ENCODE data around the gene PPP1R7. TPM values are rescaled to one million over a fixed set of nuclear protein-coding genes. Genes with fewer than 3 reads are reported as not detected.

Gene PPP1R7
- polyA plus RNA-seq, 1 experiment: 99.0 TPM

DNA sequence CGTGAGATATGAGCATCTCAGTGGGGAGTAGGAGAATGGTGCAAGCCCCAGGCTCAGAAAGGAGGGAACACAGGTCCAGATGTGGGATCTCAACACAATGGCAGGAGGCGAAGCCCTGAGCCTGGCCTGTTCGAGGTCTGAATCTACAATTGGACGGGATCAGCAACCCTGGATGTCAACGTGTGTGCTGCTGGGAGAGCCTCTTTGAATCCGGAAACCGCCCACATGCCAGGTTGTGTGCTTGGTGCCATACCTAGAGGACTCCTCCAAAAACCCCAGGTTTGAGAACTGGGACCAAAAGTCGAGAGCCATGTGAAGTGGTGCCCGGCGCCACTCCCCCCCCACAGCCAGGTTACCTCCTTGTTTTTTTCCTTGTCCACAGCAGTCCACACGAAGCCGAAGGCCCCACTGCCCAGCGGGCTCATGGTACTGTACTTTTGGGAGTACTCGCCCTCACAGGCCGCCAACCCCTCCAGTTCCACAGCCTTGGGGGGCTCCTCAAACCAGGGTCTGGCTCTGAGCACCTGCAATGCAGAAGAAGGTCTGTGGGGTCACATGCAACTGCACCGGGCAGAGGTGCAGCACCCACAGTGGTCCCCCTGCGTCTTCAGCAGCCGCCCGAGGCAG is 27.8 kb upstream of the PPP1R7 start:
- ChIA-PET POLR2A (no interaction called here), CTCF (no interaction called here)
- no peak for TF ChIP-seq CTCF (IDR thresholded peaks at IDR 0.05; ENCODE audit: low read depth, low read length)
- H3K4me3 ChIP-seq (ENCODE audit: low read depth, low read length): no peak overlapping the region
- no peaks in the 10 kb centered on the region for H3K27me3 ChIP-seq (ENCODE audit: control insufficient read depth, insufficient read depth, low read length)
- no peak for DNase-seq (ENCODE audit: low read depth, low spot score)
- no peaks in the 10 kb centered on the region; the same call in 1 of the 2 replicates for H3K9me3 ChIP-seq (ENCODE audit: control insufficient read depth, insufficient read depth, low read length)
- no peak overlapping the region for H3K27ac ChIP-seq (ENCODE audit: low read depth, low read length)

DNA sequence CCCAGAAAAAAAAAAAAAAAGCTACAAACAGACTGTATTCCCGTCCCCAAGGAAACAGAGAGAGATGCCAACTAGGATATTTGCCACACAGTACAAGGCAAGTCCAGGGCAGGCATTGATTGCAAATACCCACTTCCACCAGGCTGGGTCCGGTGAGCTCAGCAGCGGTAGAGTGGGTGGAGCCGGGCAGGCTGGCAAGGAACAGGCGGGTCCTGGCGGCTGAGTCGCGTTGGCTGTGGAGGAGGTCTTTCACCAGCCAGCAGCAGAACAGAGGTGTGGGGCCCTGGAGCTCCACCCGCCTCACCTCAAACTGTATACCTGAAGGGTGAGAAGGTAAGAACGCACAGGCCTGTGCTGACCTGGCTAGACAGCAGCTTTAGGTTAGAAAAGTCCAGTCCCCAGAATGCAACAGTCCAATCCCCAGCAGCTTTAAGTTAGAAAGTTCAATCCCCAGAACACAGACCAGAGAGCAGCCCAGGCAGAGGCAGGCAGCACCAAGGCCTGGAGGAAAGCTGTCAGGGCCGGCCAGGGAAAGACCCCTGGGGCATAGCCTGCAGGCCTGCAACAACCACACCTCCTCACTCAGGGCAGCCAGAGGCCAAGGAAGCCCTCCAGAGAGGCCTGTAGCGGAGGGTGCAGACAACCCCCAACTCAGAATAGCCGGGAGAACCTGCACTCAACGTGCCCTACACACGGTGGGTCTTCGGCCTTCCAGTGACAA is 26.3 kb upstream of the PPP1R7 start:
- ChIA-PET CTCF (no interaction called here), POLR2A (no interaction called here)
- no peak for DNase-seq (ENCODE audit: low read depth, low spot score)

GRCh38 chr2:241125626-241126025 is 24.6 kb upstream of the PPP1R7 start:
- POLR2A ChIA-PET: no interaction called here
- CTCF ChIA-PET: no interaction called here

More for the DNA sequence above, 26.3 kb upstream of the PPP1R7 start:
- Histone ChIP-seq H3K27me3 (ENCODE audit: control insufficient read depth, insufficient read depth, low read length) (no peaks in the 10 kb centered on the region), H3K27ac (ENCODE audit: low read depth, low read length) (no peak overlapping the region), H3K4me3 (ENCODE audit: low read depth, low read length) (no peak overlapping the region), H3K9me3 (ENCODE audit: control insufficient read depth, insufficient read depth, low read length) (no peaks in the 10 kb centered on the region; the same call in 1 of the 2 replicates)
- TF ChIP-seq CTCF (IDR thresholded peaks at IDR 0.05; ENCODE audit: low read depth, low read length): no peak

GRCh38 chr2:241126201-241126611 is 24.1 kb upstream of the PPP1R7 start:
- Histone ChIP-seq H3K9me3 (ENCODE audit: control insufficient read depth, insufficient read depth, low read length) (no peaks in the 10 kb centered on the region; the same call in 1 of the 2 replicates), H3K27ac (ENCODE audit: low read depth, low read length) (no peak overlapping the region), H3K4me3 (ENCODE audit: low read depth, low read length) (no peak overlapping the region), H3K27me3 (ENCODE audit: control insufficient read depth, insufficient read depth, low read length) (no peaks in the 10 kb centered on the region)
- ChIA-PET CTCF (no interaction called here), POLR2A (no interaction called here)
- DNase-seq (ENCODE audit: low read depth, low spot score): no peak
- TF ChIP-seq CTCF (IDR thresholded peaks at IDR 0.05; ENCODE audit: low read depth, low read length): no peak

More at GRCh38 chr2:241125626-241126025, 24.6 kb upstream of the PPP1R7 start:
- H3K4me3 ChIP-seq (ENCODE audit: low read depth, low read length): no peak overlapping the region
- H3K27me3 ChIP-seq (ENCODE audit: control insufficient read depth, insufficient read depth, low read length): no peaks in the 10 kb centered on the region
- H3K9me3 ChIP-seq (ENCODE audit: control insufficient read depth, insufficient read depth, low read length): no peaks in the 10 kb centered on the region; the same call in 1 of the 2 replicates
- no peak overlapping the region for H3K27ac ChIP-seq (ENCODE audit: low read depth, low read length)
- DNase-seq (ENCODE audit: low read depth, low spot score): no peak
- no peak for TF ChIP-seq CTCF (IDR thresholded peaks at IDR 0.05; ENCODE audit: low read depth, low read length)

GRCh38 chr2:241126771-241127202 is 23.5 kb upstream of the PPP1R7 start:
- no peak for DNase-seq (ENCODE audit: low read depth, low spot score)
- TF ChIP-seq CTCF (IDR thresholded peaks at IDR 0.05; ENCODE audit: low read depth, low read length): no peak
- POLR2A ChIA-PET: no interaction called here
- Histone ChIP-seq H3K27me3 (ENCODE audit: control insufficient read depth, insufficient read depth, low read length) (no peaks in the 10 kb centered on the region), H3K27ac (ENCODE audit: low read depth, low read length) (no peak overlapping the region), H3K9me3 (ENCODE audit: control insufficient read depth, insufficient read depth, low read length) (no peaks in the 10 kb centered on the region; the same call in 1 of the 2 replicates), H3K4me3 (ENCODE audit: low read depth, low read length) (no peak overlapping the region)
- CTCF ChIA-PET: no interaction called here
